HG03520 (cell line): ENCODE data around the gene LYST.
"Not testable (repeated sequence)": the region's sequence is repeated elsewhere in the genome, so short reads cannot be mapped to it uniquely, and the experiment has no call there.

Experiments used
- ATAC-seq: cut with Tn5 transposase; IDR thresholded peaks from one replicate; pipeline ENCODE4 v1.9.1; 2021; ENCODE audit warnings: mild to moderate bottlenecking, moderate library complexity; ENCODE audit not compliant: unreplicated experiment

LYST gene

GRCh38 chr1:235663628-235664027 lies 203.1 kb downstream of the LYST start:
- ATAC-seq = no peak

GRCh38 chr1:235661568-235661967 lies 205.1 kb downstream of the LYST start:
- ATAC-seq = no peak

GRCh38 chr1:235659186-235659771 lies 207.4 kb downstream of the LYST start:
- ATAC-seq = no peak

- no peak for ATAC-seq
These were observed 208.8 kb downstream of the LYST start for GRCh38 chr1:235657747-235658526.

- ATAC-seq = no peak
These were observed 209.4 kb downstream of the LYST start for GRCh38 chr1:235657269-235657668.

- no peak for ATAC-seq
These were observed 214.3 kb downstream of the LYST start for GRCh38 chr1:235652364-235652763.

GRCh38 chr1:235651170-235651806 lies 215.4 kb downstream of the LYST start:
- no peak for ATAC-seq

- no peak for ATAC-seq
These were observed 216.2 kb downstream of the LYST start for GRCh38 chr1:235650341-235651169.

GRCh38 chr1:235649368-235650163 lies 217.1 kb downstream of the LYST start, which contains the start of gene GNG4:
Gene GNG4 (minus strand): TSS chr1:235649784. CDS start chr1:235583838, 65,946 bp downstream.
- ATAC-seq = peak; percentile 42

GRCh38 chr1:235648954-235649367 lies 217.7 kb downstream of the LYST start:
- peak; percentile 45 for ATAC-seq

- ATAC-seq = no peak
These were observed 218.2 kb downstream of the LYST start for GRCh38 chr1:235648407-235648907.

GRCh38 chr1:235647537-235647936 lies 219.2 kb downstream of the LYST start:
- not testable (repeated sequence) for ATAC-seq

GRCh38 chr1:235646463-235646862 lies 220.2 kb downstream of the LYST start:
- ATAC-seq = no peak

GRCh38 chr1:235644693-235645305 lies 221.9 kb downstream of the LYST start:
- ATAC-seq = no peak

- ATAC-seq = no peak
These were observed 222.6 kb downstream of the LYST start for GRCh38 chr1:235643837-235644692.

- no peak for ATAC-seq
These were observed 223.7 kb downstream of the LYST start for GRCh38 chr1:235642943-235643371.

GRCh38 chr1:235642011-235642942 lies 224.4 kb downstream of the LYST start:
- ATAC-seq = peak; percentile 71
